Liver (tissue), 9 donors: ENCODE results near the gene PHYKPL. TPM values are rescaled to one million over a fixed set of nuclear protein-coding genes. Genes with fewer than 3 reads are reported as not detected.

Experiments
- DNase-seq: peaks from one replicate; pipeline ENCODE4 v3.0.0-alpha.2; 2017; ENCODE audit warnings: low spot score
- H3K27ac ChIP-seq, 2 donors: one replicate each; pipeline ENCODE4 v1.7.0; 2013; ENCODE audit warnings: inconsistent platforms in 2 of 2, low read length in 2 of 2, control low read depth in 1 of 2, low read depth in 1 of 2, mild to moderate bottlenecking in 1 of 2
- H3K27me3 ChIP-seq, 4 donors: one replicate each; pipeline versions ENCODE4 v1.6.1 to v1.7.0; 2013; ENCODE audit warnings: low read length in 3 of 4, inconsistent platforms in 1 of 4, mild to moderate bottlenecking in 1 of 4, moderate library complexity in 1 of 4; ENCODE audit not compliant: control insufficient read depth in 4 of 4, insufficient read depth in 4 of 4
- H3K36me3 ChIP-seq, 4 donors: one replicate each; pipeline versions ENCODE4 v1.6.1 to v1.7.0; 2013; ENCODE audit warnings: low read length in 3 of 4, mild to moderate bottlenecking in 3 of 4, low read depth in 1 of 4, moderate library complexity in 1 of 4; ENCODE audit not compliant: control insufficient read depth in 4 of 4, insufficient read depth in 3 of 4
- H3K4me1 ChIP-seq, 4 donors: one replicate each; pipeline versions ENCODE4 v1.6.1 to v1.7.0; 2013; ENCODE audit warnings: low read length in 3 of 4, mild to moderate bottlenecking in 3 of 4, moderate library complexity in 1 of 4; ENCODE audit not compliant: control insufficient read depth in 4 of 4, insufficient read depth in 4 of 4
- H3K4me3 ChIP-seq, 3 donors: one replicate each; pipeline versions ENCODE4 v1.6.1 to v1.7.0; 2013; ENCODE audit warnings: low read length in 3 of 3, control low read depth in 1 of 3, low read depth in 1 of 3, mild to moderate bottlenecking in 1 of 3
- H3K9ac ChIP-seq, 2 donors: one replicate each; pipeline ENCODE4 v1.7.0; 2013; ENCODE audit warnings: low read length in 2 of 2, mild to moderate bottlenecking in 2 of 2, moderate library complexity in 2 of 2, control low read depth in 1 of 2, low read depth in 1 of 2
- H3K9me3 ChIP-seq, 4 donors: one replicate each; pipeline versions ENCODE4 v1.6.1 to v1.7.0; 2013; ENCODE audit warnings: low read length in 3 of 4; ENCODE audit not compliant: control insufficient read depth in 4 of 4
- ATF3 ChIP-seq: IDR thresholded peaks from 2 replicates; pipeline ENCODE4 v1.6.1; 2016; ENCODE audit warnings: antibody characterized with exemption
- EGR1 ChIP-seq, 2 donors: IDR thresholded peaks; 2 replicates each; pipeline ENCODE4 v1.6.1; 2016 to 2018; ENCODE audit warnings: antibody characterized with exemption in 2 of 2, low read depth in 2 of 2
- FOXA1 ChIP-seq: IDR thresholded peaks from 2 replicates; pipeline ENCODE4 v1.6.1; 2016; ENCODE audit warnings: antibody characterized with exemption
- FOXA2 ChIP-seq: IDR thresholded peaks from 2 replicates; pipeline ENCODE4 v1.6.1; 2016; ENCODE audit warnings: antibody characterized with exemption
- GABPA ChIP-seq, 2 donors: IDR thresholded peaks in 1 of 2; conservative IDR thresholded peaks in 1 of 2; 2 replicates each; pipeline ENCODE4 v1.6.1; 2016; ENCODE audit warnings: antibody characterized with exemption in 2 of 2, mild to moderate bottlenecking in 1 of 2, moderate library complexity in 1 of 2
- HNF4A ChIP-seq, 2 donors: conservative IDR thresholded peaks; 2 replicates each; pipeline ENCODE4 v1.6.1; 2016; ENCODE audit warnings: antibody characterized with exemption in 2 of 2, mild to moderate bottlenecking in 2 of 2
- HNF4G ChIP-seq: IDR thresholded peaks from 2 replicates; pipeline ENCODE4 v1.6.1; 2016; ENCODE audit warnings: antibody characterized with exemption
- JUND ChIP-seq, 2 donors: IDR thresholded peaks; 2 replicates each; pipeline ENCODE4 v1.6.1; 2016; ENCODE audit warnings: antibody characterized with exemption in 2 of 2
- MAX ChIP-seq: IDR thresholded peaks from 2 replicates; pipeline ENCODE4 v1.6.1; 2016; ENCODE audit warnings: antibody characterized with exemption
- NR2F2 ChIP-seq: IDR thresholded peaks from 2 replicates; pipeline ENCODE4 v1.6.1; 2016; ENCODE audit warnings: antibody characterized with exemption
- RAD21 ChIP-seq, 2 donors: IDR thresholded peaks; 2 replicates each; pipeline ENCODE4 v1.6.1; 2016; ENCODE audit warnings: antibody characterized with exemption in 2 of 2, mild to moderate bottlenecking in 2 of 2
- RXRA ChIP-seq, 2 donors: IDR thresholded peaks; 2 replicates each; pipeline ENCODE4 v1.6.1; 2017 to 2018; ENCODE audit warnings: antibody characterized with exemption in 2 of 2, mild to moderate bottlenecking in 1 of 2
- SP1 ChIP-seq: IDR thresholded peaks from 2 replicates; pipeline ENCODE4 v1.6.1; 2018; ENCODE audit warnings: antibody characterized with exemption, mild to moderate bottlenecking
- TAF1 ChIP-seq: conservative IDR thresholded peaks from 2 replicates; pipeline ENCODE4 v1.6.1; 2016; ENCODE audit warnings: antibody characterized with exemption, mild to moderate bottlenecking
- YY1 ChIP-seq: IDR thresholded peaks from 2 replicates; pipeline ENCODE4 v1.6.1; 2016; ENCODE audit warnings: antibody characterized with exemption, mild to moderate bottlenecking
- ZBTB33 ChIP-seq: IDR thresholded peaks from 2 replicates; pipeline ENCODE4 v1.6.1; 2016; ENCODE audit warnings: antibody characterized with exemption
- WGBS: extraction: QIAGEN DNeasy Blood & Tissue Kit; methylation state at CpG from one replicate; pipeline ENCODE4 v1.1.7; 2013; 5-methylcytosine and 5-hydroxymethylcytosine counted together
- polyA plus RNA-seq, 2 donors: library from polyadenylated mRNA; stranded (reverse) in 1 of 2; unstranded in 1 of 2; fragments of 200-250 nt in 1 of 2; fragments of >200 nt in 1 of 2; fragmentation: Nextera tagmentation in 1 of 2; extraction: Ambion mirVana in 1 of 2; gene quantifications; one replicate each; pipeline versions ENCODE4 v1.2.1 to v1.2.3, GENCODE V29; 2013 to 2015
- total RNA-seq, 2 donors: library from RNA; depleted of rRNA; stranded (reverse); fragments of >200 nt; gene quantifications; one replicate each; pipeline ENCODE4 v1.2.3, GENCODE V29; 2014
- TF ChIP-seq, protein P1 (sequence below): IDR thresholded peaks from 2 replicates; pipeline ENCODE4 v1.6.1; 2016; ENCODE audit warnings: antibody characterized with exemption, mild to moderate bottlenecking
- TF ChIP-seq, protein P2 (sequence below): fragments of 150-350 bp; IDR thresholded peaks from 2 replicates; pipeline ENCODE4 v1.5.1; 2017; ENCODE audit warnings: improper control_type of control experiment, low read depth, low read length; ENCODE audit not compliant: missing input control
- donor health status: healthy.
- donor health status: healthy.
- donor health status: healthy.
- donor health status: healthy.
- donor health status: healthy.

The PHYKPL gene
- total and polyA plus RNA-seq, 4 donors, result 25.6 to 103 (median 45.0) TPM

DNA sequence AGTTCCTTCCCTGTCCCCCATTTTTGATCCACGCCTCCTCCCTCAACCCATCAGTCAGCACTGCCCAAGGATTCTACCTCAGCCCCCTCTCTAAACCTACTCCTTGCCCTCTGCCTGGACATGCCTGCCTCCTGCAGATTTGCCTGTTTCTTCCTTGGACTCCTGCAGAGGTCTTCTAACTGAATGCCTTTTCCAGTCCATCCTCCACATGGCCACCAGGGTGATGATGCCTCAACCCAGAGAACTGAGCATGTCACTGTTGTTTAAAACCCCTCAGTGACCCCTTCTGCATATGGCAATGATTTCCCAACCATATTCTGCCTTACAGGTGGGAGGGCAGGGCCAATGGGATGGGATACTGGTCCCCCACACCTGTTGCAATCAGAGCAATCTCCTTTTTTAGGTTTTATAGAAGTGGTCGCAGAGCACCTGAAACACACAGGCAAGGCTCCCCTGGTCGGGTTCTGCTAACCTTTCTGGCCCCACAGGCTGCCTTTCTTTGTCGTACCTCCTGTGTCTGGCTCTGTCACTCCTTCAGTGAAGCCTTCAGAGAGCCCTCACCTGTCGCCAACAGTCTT is 9.3 kb downstream of the PHYKPL start:
- H3K4me1 ChIP-seq, result peaks cover 3 to 24% (median 11%) of the 10 kb centered on the region in 4 donors
- H3K9ac ChIP-seq, result no peak overlapping the region
- H3K27me3 ChIP-seq, result no peaks in the 10 kb centered on the region
- H3K4me3 ChIP-seq, result no peak overlapping the region
- WGBS, result 97% methylated on average over 5 of the region's 5 CpGs
- peaks cover 5 to 58% (median 36%) of the 10 kb centered on the region in 4 donors for H3K36me3 ChIP-seq
- H3K9me3 ChIP-seq, result no peaks in the 10 kb centered on the region
- DNase-seq, result no peak
- no peak overlapping the region for H3K27ac ChIP-seq
- TF ChIP-seq FOXA2 (no peak), RXRA (IDR thresholded peaks at IDR 0.05) (no peak), ATF3 (no peak), GABPA (IDR thresholded peaks at IDR 0.05 in 1 of 2, conservative IDR thresholded peaks at IDR 0.05 in 1 of 2) (no peak), SP1 (no peak), ZBTB33 (no peak), TAF1 (no peak), HNF4A (conservative IDR thresholded peaks at IDR 0.05) (no peak), HNF4G (no peak), YY1 (no peak), EGR1 (IDR thresholded peaks at IDR 0.05; ENCODE audit: low read depth in 2 of 2) (no peak), MAX (no peak), FOXA1 (no peak), RAD21 (IDR thresholded peaks at IDR 0.05) (no peak), JUND (IDR thresholded peaks at IDR 0.05) (no peak), NR2F2 (no peak)
- TF ChIP-seq, protein P1, sequence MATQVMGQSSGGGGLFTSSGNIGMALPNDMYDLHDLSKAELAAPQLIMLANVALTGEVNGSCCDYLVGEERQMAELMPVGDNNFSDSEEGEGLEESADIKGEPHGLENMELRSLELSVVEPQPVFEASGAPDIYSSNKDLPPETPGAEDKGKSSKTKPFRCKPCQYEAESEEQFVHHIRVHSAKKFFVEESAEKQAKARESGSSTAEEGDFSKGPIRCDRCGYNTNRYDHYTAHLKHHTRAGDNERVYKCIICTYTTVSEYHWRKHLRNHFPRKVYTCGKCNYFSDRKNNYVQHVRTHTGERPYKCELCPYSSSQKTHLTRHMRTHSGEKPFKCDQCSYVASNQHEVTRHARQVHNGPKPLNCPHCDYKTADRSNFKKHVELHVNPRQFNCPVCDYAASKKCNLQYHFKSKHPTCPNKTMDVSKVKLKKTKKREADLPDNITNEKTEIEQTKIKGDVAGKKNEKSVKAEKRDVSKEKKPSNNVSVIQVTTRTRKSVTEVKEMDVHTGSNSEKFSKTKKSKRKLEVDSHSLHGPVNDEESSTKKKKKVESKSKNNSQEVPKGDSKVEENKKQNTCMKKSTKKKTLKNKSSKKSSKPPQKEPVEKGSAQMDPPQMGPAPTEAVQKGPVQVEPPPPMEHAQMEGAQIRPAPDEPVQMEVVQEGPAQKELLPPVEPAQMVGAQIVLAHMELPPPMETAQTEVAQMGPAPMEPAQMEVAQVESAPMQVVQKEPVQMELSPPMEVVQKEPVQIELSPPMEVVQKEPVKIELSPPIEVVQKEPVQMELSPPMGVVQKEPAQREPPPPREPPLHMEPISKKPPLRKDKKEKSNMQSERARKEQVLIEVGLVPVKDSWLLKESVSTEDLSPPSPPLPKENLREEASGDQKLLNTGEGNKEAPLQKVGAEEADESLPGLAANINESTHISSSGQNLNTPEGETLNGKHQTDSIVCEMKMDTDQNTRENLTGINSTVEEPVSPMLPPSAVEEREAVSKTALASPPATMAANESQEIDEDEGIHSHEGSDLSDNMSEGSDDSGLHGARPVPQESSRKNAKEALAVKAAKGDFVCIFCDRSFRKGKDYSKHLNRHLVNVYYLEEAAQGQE, result no peak

- 99% methylated on average over 15 of the region's 15 CpGs for WGBS
- Histone ChIP-seq H3K9me3 (no peaks in the 10 kb centered on the region), H3K27ac (no peak overlapping the region), H3K4me1 (peaks cover 0 to 16% (median 7%) of the 10 kb centered on the region in 4 donors), H3K27me3 (no peaks in the 10 kb centered on the region), H3K4me3 (no peak overlapping the region), H3K9ac (no peak overlapping the region), H3K36me3 (peaks cover 3 to 50% (median 30%) of the 10 kb centered on the region in 4 donors)
- TF ChIP-seq MAX, result no peak
- TF ChIP-seq FOXA1, result no peak
- TF ChIP-seq, protein P2, sequence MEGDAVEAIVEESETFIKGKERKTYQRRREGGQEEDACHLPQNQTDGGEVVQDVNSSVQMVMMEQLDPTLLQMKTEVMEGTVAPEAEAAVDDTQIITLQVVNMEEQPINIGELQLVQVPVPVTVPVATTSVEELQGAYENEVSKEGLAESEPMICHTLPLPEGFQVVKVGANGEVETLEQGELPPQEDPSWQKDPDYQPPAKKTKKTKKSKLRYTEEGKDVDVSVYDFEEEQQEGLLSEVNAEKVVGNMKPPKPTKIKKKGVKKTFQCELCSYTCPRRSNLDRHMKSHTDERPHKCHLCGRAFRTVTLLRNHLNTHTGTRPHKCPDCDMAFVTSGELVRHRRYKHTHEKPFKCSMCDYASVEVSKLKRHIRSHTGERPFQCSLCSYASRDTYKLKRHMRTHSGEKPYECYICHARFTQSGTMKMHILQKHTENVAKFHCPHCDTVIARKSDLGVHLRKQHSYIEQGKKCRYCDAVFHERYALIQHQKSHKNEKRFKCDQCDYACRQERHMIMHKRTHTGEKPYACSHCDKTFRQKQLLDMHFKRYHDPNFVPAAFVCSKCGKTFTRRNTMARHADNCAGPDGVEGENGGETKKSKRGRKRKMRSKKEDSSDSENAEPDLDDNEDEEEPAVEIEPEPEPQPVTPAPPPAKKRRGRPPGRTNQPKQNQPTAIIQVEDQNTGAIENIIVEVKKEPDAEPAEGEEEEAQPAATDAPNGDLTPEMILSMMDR, result no peak
- no peak for TF ChIP-seq JUND (IDR thresholded peaks at IDR 0.05)
- TF ChIP-seq NR2F2, result no peak
- no peak for TF ChIP-seq FOXA2
- TF ChIP-seq ATF3, result no peak
- TF ChIP-seq SP1, result no peak
- TF ChIP-seq RXRA (IDR thresholded peaks at IDR 0.05), result no peak
- TF ChIP-seq HNF4G, result no peak
- no peak for DNase-seq
These were observed 10.3 kb downstream of the PHYKPL start for GRCh38 chr5:178222292-178222691.
